Bronchial epithelial cell (primary cell): ENCODE results near the gene ARSG. TPM values are rescaled to one million over a fixed set of nuclear protein-coding genes. Genes with fewer than 3 reads are reported as not detected.

Experiments used
- DNase-seq: peaks from one replicate; pipeline ENCODE4 v3.0.0-alpha.2; 2010; ENCODE audit warnings: low read depth
- FAIRE-seq: peaks from 2 replicates; lab custom pipeline; 2011; peaks lifted over from hg19 to GRCh38; lab: Jason Lieb, UNC
- H3K27me3 ChIP-seq: 2 replicates; pipeline ENCODE4 v1.5.1; 2011; ENCODE audit warnings: low read length; ENCODE audit not compliant: control insufficient read depth, insufficient read depth
- H3K36me3 ChIP-seq: 2 replicates; pipeline ENCODE4 v1.5.1; 2011; ENCODE audit warnings: low read length; ENCODE audit not compliant: control insufficient read depth, insufficient read depth
- H3K4me3 ChIP-seq: 2 replicates; pipeline ENCODE4 v1.5.1; 2011; ENCODE audit warnings: mild to moderate bottlenecking, low read depth, low read length, control low read depth
- total RNA-seq: library from RNA; depleted of rRNA; stranded (reverse); fragments of >200 nt; gene quantifications from 2 replicates; pipeline ENCODE4 v1.2.1, GENCODE V29; 2014
- TF ChIP-seq, protein P1 (sequence below): IDR thresholded peaks from 2 replicates; pipeline ENCODE4 v1.5.1; 2011; ENCODE audit warnings: mild to moderate bottlenecking, moderate library complexity, low read length, control low read depth, inconsistent platforms; ENCODE audit not compliant: insufficient read depth, severe bottlenecking

The ARSG gene
- total RNA-seq, 1 donor from 2014 or later, result 0.79 TPM

- H3K27me3 ChIP-seq, result no peaks in the 10 kb centered on the region
- DNase-seq, result no peak
- FAIRE-seq, result no peak
- no peaks in the 10 kb centered on the region for H3K36me3 ChIP-seq
- TF ChIP-seq, protein P1, sequence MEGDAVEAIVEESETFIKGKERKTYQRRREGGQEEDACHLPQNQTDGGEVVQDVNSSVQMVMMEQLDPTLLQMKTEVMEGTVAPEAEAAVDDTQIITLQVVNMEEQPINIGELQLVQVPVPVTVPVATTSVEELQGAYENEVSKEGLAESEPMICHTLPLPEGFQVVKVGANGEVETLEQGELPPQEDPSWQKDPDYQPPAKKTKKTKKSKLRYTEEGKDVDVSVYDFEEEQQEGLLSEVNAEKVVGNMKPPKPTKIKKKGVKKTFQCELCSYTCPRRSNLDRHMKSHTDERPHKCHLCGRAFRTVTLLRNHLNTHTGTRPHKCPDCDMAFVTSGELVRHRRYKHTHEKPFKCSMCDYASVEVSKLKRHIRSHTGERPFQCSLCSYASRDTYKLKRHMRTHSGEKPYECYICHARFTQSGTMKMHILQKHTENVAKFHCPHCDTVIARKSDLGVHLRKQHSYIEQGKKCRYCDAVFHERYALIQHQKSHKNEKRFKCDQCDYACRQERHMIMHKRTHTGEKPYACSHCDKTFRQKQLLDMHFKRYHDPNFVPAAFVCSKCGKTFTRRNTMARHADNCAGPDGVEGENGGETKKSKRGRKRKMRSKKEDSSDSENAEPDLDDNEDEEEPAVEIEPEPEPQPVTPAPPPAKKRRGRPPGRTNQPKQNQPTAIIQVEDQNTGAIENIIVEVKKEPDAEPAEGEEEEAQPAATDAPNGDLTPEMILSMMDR, result no peak
- no peak overlapping the region for H3K4me3 ChIP-seq
These were observed 52.7 kb downstream of the ARSG start for GRCh38 chr17:68343976-68344375.

DNA sequence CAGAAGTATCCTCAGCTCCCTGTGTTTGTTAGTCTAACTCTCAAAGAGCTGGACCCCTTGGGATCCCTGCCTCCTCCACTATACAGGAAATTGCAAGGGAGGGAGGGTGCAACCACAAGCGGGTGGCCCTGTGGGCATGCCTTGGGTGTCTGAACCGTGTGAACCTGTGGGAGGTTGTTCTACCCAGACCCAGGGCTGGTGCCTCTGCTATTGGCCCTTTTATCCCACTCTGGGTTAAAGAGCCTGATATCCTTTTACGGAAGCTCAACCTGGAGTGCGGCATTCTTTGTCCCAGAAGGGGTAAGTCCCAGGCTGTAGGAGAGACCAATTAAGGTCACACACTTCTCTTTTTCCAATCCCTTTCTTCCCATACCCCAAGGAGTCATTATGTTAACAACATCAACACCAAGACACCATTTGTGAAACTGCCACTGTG lies 53.4 kb downstream of the ARSG start:
- TF ChIP-seq, protein P1, result no peak
- DNase-seq (no peak), FAIRE-seq (no peak)
- Histone ChIP-seq H3K36me3 (no peaks in the 10 kb centered on the region), H3K4me3 (no peak overlapping the region), H3K27me3 (no peaks in the 10 kb centered on the region)

DNA sequence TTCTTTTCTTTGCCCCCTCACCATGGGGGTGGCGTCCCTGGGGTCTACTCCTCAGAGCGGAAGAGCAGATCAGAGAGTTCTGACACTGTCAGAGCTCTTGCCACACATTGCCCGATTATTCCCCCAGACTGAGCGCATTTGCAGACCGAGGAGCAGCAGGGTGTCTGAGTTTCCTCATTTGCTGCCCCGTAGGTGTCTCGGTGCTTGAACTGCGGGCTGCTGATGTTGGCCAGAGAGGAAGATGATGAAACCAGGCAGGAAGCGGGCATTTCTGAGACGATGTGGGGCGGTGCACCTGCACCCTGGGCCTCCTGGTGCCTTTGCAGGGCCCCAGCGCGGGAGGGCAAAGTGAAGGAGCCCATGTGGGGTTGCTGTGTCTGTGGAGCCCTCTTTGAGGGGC lies 55.2 kb downstream of the ARSG start:
- Histone ChIP-seq H3K4me3 (no peak overlapping the region), H3K36me3 (no peaks in the 10 kb centered on the region), H3K27me3 (no peaks in the 10 kb centered on the region)
- no peak for FAIRE-seq
- no peak for DNase-seq
- TF ChIP-seq, protein P1, result no peak

GRCh38 chr17:68347380-68347779 lies 56.1 kb downstream of the ARSG start:
- TF ChIP-seq, protein P1, result no peak
- Histone ChIP-seq H3K4me3 (no peak overlapping the region), H3K36me3 (no peaks in the 10 kb centered on the region), H3K27me3 (no peaks in the 10 kb centered on the region)
- DNase-seq (no peak), FAIRE-seq (no peak)

DNA sequence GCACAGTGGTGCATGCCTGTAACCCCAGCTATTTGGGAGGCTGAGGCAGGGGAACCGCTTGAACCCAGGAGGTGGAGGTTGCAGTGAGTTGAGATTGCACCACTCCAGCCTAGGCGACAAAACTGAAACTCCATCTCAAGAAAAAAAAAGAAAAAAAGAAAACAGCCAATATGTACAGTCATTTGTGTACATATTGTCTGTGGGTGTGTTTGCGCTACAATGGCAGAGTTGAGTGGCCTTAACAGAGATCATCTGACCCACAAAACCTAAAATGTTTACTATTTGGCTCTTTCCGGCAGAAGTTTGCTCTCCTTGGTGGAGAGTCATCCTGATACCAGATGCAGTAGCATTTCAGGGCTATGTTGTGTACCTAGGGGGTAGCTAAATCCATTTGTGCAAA lies 57.9 kb downstream of the ARSG start:
- DNase-seq (no peak), FAIRE-seq (no peak)
- TF ChIP-seq, protein P1, result no peak

GRCh38 chr17:68351395-68351794 lies 60.1 kb downstream of the ARSG start:
- no peaks in the 10 kb centered on the region for H3K36me3 ChIP-seq
- no peak overlapping the region for H3K4me3 ChIP-seq
- FAIRE-seq (no peak), DNase-seq (no peak)
- TF ChIP-seq, protein P1, result no peak
- no peaks in the 10 kb centered on the region for H3K27me3 ChIP-seq

More for the DNA sequence above, 57.9 kb downstream of the ARSG start:
- no peaks in the 10 kb centered on the region for H3K27me3 ChIP-seq
- H3K36me3 ChIP-seq, result no peaks in the 10 kb centered on the region
- no peak overlapping the region for H3K4me3 ChIP-seq
